DMS53 (cell line): Measurements from ENCODE around the gene PLPP1.

Experiments
- DNase-seq: peaks from one replicate; lab custom pipeline; 2025; lab: John Stamatoyannopoulos, UW

The PLPP1 gene

DNA sequence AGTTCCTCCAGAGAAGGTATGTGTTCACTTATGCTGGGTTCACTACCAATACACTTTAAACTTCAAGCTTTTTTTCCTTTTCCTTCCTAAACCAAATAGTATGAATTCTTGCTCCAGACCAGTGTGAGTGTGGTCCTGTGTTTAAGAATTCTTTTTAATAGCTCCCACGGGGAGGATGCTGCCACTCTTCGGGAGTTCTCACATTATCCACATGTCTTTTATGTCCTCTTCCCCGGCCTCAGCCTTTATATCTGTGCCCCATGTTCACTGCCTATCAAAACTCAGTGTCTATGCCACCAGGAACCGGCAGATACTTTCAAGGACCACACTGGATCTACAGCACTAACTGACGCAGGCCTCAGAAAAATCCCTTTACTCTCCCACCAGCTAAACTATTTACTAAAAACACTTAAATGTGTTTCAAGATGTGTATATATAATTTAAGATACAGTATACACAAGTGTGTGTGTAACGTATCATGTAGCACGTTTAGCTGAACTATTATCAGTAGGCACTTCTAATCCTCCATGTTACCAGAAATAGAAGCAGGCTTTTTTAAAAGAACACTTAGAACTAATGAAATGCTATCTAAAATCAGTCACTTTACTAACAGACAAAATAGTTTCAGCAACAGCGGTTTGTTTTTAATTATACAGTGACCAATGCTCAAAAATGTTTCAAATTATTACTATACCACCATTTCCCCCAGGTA is 88.0 kb downstream of the PLPP1 start:
- no peak for DNase-seq

DNA sequence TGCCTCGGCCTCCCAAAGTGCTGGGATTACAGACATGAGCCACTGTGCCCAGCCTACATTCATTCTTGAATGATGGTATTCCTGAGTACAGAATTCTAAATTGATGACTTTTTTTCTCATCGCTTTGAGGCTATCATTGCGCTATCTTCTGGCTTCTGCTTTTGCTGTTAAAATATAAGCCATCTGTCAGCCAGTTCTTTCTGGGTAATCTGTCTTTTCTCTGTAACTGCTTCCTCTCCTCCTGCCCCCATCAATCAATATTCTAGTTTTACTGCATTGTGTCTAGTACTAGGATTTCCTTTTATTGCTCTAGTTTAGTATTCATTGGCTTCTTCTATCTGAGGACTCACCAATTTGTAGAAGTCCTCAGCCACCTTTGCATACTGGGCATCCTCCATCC is 89.0 kb downstream of the PLPP1 start:
- no peak for DNase-seq

DNA sequence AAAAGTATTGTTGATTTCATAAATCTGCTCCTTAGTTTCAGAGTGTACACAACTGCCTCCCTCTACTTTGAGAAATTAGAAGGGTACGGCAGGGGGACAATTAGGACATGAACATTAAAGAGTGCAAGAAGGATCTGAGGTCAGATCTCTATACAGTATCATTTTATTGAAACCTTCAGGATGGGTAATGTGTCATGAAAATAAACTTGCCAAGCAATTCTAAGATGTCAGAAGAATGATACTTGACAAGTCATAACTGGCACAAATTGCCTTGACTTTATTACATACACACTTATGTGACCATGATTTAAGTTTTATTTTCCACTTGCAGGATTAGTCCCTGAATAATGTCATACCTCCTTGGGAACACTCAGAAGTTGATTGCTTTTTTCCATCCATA is 92.8 kb downstream of the PLPP1 start:
- DNase-seq = no peak

DNA sequence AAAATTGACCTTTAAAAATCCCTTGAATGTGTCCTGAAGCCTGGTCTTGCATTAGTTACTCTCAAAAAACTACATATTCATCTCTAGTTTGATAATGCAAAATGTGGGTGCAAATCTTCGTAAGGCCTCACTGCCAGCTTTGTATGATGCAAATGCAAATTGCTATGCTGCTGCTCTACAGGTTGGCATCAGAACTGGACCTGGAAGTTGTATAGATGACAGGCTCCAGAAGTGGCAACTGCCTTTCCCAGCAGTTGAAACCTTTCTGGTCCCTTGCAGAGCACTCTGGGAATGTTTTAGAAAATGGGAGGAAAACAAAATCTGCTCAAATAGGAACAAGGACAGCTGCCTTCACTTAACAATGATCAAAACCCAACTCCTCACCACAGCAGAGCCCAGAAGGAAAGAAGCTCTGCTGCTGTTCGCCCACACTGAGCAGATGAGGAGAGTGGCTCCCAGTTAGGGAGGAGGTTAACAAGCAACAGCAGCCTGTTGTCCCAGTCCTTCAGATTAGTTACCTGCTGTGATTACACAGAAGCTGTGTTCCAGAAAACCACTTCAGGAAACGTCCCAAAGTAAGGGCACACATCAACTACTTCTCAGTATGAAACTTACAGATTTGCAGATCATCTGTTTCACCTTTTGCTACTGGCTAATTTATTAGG is 93.5 kb downstream of the PLPP1 start:
- no peak for DNase-seq

DNA sequence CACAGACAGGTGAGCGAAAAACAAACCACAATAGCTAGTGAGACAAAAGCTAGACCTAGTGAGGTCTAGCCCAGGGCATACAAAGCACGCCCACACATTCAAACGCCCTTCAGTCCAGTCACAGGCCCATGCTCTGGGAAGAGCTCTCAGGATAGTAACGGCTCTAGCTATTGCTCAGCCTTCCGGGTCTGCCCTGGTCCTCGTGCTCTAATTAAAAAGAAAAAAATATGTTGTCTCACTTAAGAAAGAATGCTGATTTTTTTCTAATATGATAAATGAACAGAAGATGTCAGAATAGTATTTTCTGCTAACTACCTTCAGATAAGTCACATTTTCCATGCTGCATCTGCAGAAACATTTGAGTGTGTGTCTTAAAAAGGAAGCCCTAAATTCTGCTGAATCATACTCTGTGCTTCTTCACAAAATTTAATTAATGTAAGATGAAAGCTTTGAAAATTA is 94.5 kb downstream of the PLPP1 start:
- no peak for DNase-seq

DNA sequence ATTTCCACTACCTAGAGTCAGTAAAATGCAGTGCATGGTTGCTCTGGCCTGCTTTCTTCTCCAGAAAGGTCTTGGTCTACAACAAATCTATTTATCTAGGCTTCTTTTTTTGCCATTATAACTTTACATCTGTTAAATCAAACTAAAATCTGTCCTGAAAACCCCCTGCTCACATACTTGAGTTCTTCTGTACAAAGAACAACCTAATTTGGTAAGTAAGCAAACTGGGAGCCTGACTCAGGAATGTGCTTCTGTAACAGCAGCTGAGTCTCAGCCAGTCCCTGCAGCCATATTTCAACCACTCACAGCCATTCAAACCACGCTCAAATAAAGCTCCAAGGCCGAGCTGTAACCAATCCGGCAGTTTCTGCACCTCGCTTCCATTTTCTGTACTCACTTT is 95.8 kb downstream of the PLPP1 start:
- DNase-seq = no peak

DNA sequence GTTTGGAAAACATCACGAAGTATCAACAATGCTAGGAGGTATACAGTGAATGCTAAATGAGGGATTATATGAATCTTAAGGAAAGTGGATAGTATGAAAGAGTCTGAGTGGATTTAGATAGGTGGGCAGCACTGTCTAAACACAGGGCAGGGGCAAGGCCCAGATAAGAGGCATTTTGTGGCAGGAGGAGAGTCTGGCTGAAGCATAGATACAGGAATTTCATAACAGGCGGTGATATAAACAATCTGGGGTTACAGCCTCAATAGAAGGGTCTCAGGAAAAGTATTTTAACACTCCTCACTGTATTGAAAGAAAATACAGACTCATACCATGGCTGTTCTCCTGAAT is 96.9 kb downstream of the PLPP1 start:
- DNase-seq = no peak

DNA sequence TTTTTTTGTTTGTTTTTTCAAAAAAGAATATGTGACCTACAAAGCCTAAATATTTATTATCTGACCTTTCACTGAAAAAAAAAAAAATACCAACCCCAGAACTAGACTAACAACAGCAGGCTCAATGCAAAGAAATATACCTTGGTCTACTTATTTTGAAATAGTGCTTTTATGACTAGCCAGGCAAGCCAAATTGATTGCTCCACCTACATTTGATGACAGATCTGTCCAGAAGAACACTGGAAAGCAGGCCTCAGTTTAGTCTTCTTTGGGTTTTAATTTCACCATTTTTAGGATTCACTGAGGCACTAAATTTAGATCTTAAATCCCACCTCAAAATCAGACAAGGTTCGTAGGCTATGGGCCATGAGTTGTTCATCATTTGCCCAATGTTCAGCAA is 97.3 kb downstream of the PLPP1 start:
- DNase-seq = no peak

DNA sequence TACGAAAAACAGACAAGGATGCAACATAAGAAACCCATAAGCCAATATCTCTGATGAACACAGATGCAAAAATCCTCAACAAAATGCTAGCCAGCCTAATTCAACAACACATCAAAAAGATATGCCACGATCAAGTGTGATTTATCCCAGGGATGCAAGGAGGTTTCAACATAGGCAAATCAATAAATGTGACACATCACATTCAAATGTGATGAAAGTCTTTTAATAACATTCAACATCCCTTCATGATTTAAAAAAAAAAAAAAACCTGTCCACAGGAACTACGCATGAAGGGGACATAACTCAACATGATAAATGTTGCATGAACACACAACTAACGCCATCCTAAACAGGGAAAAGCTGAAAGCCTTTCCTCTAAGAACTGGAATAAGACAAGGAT is 102.2 kb downstream of the PLPP1 start:
- DNase-seq = no peak

DNA sequence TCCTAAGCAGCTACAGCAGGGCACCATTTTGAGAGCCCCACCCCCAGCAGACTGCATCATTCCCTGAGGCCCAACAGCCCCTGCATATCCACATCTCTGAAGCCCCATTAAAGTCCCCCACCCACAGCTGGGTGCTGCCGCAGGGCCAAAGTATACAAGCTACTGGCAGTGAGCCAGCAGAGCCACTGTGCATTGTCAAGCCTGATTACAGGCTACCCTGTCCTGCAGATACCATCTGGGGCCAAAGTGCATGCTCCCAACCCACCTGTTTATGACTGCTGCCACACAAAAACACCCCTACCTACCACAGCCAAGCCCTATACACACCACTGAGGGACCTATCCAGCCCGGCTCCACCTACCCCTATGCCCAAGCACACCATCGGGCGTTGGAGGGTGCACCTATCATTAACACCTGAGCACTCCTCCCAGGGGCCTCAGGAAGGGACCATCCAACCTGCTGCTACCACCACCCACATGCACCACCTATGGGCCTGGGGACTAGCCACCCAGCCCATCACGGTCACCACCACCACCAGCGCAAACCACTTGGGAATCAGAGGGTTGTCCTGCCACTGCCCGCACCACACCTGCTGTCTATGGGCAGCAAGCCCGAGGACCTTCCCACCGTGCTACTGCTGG is 105.0 kb downstream of the PLPP1 start:
- peak; percentile 9 for DNase-seq

DNA sequence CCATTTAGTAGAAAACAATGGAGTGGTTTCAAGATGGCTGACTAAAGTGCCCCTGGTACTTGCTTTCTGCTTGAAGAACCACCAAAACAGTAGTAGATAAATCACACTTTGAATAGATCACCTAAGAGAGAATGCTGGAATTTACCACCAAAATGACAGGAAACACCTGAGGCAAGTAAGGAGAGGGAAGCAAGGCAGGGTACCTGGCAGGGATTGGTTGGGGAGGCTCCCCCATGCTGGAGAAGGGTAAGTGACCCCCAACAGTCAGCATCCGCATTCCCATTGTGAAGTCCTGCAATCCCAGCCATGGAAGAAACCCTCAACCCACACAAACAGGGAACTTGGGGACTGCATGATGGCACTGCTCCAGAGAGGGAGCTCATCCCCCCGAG is 105.5 kb downstream of the PLPP1 start:
- DNase-seq = no peak

DNA sequence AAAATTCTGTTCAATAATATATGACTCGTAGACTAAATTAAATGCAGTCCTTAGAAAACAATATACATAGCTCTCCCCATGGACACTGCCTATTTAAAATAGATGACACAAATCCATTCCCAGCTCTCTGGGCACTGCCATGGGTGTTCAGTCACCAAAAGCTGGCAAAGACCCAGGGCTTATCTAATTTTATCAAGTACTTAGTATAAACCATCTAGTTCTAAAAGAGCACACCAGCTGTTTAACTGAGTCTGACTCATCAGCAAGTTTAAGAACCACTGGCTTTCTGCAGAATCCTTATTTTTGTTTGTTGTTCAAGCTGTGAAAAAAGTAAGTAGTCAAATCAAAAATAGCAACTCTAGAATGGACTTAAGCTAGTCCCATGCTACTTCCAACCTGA is 107.6 kb downstream of the PLPP1 start:
- DNase-seq = peak; percentile 20

DNA sequence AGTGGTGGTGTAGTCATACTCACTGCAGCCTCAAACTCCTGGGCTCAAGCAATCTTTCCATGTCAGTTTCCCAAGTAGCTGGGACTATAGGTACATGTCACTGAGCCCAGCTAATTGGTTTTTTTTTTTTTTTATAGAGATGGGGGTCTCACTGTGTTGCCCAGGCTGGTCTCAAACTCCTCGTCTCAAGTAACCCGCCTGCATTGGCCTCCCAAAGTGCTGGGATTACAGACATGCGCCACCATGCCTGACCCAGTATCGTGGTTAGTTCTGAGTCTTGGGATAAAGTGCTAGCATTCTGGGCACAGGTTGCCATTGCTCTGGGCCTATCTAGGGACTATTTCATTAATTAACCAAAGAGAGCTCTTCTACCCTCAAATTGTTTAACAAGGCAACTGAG is 108.3 kb downstream of the PLPP1 start:
- DNase-seq = no peak

DNA sequence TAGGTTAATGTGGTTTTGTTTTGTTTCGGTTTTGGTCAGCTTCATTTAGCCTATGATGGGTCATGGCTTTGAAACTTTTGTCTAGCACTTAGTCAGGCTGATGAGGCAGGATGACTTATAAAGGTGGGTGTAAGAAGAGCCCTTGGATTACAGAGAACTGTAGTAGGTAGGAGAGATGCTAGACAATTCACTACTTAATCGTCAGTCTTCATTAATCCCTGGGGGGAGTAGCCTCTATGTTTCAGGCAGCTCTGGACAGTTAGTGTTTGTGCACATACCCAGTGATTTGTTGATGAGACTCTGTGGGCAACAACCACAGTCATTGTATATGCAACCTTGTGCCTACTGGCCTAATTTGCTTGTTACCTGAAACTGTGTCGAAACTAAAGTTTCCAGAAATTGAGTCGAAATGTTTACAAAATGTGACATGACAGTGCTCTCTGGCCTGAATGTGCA is 113.7 kb downstream of the PLPP1 start:
- DNase-seq = no peak

DNA sequence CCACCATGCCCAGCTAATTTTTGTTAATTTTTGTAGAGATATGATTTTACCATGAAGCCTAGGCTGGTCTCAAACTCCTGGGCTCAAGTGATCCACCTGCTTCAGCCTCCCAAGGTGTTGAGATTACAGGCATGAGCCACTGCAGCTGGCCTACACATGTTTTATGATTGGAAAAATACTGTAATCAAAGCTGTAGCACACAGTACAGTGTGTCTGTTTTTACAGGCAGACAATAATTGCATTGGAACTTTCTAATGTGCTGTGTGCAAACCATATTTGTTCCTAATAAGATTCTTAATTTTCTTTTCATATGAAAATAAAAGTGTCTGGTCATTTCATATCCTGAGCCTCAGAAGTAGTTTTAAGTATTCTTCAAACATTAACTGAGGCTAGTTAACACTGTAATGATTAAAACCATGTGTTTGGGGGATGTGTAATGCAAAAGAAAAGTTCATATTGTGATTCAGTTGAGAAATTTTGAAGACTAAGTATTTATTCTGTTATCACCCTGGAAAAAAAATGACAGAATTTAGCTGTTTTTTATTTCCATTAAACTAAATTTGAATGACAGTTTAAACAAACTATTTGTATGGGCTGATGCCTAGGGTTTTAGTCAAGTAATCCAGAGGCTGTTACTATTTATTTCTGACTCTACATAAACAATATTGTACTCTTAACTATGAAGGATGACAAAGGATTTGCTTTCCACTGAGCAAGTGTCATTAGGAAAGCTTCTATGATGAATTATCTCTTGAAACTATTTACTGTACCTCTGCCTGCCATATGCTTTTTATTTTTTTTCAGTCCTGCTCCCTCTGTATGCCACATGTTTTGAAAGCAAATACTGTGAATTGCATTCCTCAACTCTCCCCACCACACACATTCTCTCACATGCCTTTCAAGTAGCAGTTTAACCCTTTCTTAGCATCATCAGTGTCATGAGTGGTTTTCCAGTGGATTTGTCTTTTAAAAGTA is 115.5 kb downstream of the PLPP1 start:
- DNase-seq = no peak

DNA sequence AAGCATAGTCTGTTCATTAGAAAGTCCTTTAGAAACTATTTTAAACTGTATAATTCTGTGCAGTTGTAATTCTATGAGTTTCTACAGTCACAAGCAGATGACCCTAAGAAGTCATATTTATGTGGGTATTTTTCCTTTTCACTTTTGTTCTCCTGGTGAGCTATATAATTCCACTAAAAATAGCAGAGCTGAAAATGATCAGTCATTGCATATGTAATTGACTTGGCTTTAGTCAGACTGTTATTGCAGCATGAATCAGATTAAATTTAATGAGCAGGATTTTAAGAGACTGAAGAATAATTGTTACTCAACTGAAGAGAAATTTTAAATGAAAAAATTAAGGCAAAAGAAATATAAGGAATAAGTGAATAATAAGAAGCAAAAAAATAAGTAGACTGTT is 118.5 kb downstream of the PLPP1 start:
- DNase-seq = no peak

DNA sequence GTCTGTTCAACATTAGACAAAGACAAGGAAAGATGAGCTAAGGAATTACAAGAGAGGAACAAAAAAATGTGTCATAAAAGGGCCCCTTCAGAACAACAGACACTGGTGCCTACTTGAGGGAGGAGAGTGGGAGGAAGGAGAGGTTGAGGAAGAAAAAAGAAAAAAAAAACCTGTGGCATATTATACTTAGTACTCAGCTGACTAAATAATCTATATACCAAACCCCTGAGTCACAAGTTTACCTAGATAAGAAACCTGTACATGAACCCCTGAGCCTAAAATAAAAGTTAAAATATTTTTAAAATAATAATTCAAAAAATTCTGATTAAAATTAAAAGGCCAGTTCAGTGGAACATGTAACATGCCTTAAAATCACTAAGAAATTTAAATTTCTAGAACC is 119.7 kb downstream of the PLPP1 start:
- no peak for DNase-seq

DNA sequence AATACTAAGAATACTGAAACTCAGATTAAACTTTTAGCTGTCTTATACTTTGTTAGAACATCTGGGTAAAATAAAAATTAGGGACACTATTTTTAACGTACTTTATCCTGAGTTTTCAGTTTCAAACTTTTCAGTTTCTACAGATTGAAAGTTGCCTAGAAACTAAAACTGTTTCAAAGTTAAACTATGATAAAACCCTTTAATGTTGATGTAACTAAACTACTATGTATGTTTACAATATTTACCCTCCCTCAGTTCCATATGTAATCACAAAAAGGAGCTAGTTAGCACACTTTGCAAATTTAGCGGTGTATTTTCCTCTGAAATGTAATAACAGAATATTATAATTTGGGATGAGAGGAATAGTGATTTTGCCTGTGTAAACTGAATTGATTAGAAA is 121.1 kb downstream of the PLPP1 start:
- no peak for DNase-seq

DNA sequence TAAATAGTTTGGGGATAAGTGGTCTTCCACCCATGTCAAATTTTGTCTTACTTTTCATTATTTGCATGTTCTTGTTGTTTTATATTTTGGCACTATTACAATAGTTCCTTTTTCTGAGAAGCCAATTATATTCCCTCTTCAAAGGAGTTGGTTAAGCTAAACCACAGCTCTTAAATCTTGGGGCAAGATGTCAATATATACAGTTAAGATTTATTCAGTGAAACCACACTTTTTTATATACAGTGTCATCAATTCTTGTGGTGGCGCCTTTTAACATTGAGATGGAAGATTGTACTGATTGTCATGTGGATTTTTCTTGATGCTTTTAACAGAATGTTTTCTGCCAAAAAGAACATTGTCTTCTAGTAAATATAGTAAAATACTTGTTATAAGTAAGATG is 122.9 kb downstream of the PLPP1 start:
- DNase-seq = no peak

DNA sequence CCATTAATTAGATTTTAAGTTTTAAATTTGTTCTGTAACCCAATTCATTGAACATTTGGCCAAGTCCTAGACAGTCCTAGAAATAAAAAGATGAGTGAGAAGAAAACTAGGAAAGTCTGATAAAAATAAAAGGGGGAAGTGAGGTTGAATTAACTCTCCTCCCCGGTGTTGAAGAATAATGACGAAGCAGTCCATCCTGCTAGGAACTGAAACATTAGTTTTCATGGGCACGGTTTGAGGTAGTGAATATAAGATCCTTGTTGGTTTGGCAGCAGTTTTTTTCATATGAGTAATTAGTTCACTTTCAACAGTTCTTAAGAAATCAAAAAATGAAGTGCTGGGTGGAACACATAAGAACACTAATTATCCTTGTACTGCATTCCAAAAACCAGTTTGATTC is 123.9 kb downstream of the PLPP1 start:
- no peak for DNase-seq

DNA sequence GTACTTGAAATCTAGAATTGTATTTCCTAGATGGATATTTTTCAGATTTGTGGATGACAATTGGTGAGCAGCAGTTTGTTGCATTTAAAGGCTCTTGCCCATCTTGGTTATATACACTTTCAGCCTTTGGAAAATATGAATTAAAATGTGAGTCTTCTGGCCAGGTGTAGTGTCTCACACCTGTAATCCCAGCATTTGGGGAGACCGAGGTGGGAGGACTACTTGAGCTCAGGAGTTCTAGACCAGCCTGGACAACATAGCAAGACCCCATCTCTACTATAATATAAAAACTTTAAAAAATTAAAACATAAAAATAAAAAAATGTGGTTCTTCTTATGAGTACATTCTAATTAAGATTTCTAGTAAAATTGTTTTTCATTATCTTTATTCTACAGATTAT is 125.0 kb downstream of the PLPP1 start:
- no peak for DNase-seq

DNA sequence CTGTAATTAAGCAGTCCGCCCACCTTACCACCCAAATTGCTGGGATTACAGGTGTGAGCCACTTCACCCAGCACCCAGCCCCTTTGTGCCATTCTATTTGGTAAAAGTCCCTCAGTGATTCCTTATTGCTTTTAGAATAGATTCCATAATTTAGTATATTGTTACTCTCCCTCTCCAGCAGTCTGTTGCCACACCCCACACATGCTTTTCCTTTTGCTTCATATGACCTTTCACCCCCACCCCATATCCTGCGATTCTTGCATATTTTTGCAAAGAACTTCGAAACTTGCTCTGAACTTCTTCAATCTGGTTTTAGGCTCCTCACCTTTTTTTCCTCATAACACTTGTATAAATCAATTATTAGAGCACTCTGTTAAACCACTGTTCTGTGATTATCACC is 126.8 kb downstream of the PLPP1 start:
- no peak for DNase-seq
